Measurements from ENCODE around the gene DOCK9. TPM values are rescaled to one million over a fixed set of nuclear protein-coding genes. Genes with fewer than 3 reads are reported as not detected.

Gene DOCK9
- total RNA-seq, 1 donor from 2014 or later = 21.0 TPM

- Mint-ChIP-seq H3K27ac (no peak overlapping the region), H3K27me3 (ENCODE audit: low read depth) (no peaks in the 10 kb centered on the region), H3K36me3 (peaks cover 7% of the 10 kb centered on the region), H3K4me3 (no peak overlapping the region), H3K9me3 (no peaks in the 10 kb centered on the region), H3K4me1 (peaks cover 7% of the 10 kb centered on the region)
- TF ChIP-seq CTCF (IDR thresholded peaks at IDR 0.05; ENCODE audit: unreplicated experiment) = no peak
- no peak for DNase-seq (ENCODE audit: low spot score in 2 of 2, unreplicated experiment in 2 of 2)
Measured at GRCh38 chr13:98827449-98827848, 150.4 kb downstream of the DOCK9 start.

GRCh38 chr13:98826146-98826545 is 151.7 kb downstream of the DOCK9 start:
- Mint-ChIP-seq H3K4me1 (peaks cover 20% of the 10 kb centered on the region), H3K27ac (no peak overlapping the region), H3K27me3 (ENCODE audit: low read depth) (no peaks in the 10 kb centered on the region), H3K9me3 (no peaks in the 10 kb centered on the region), H3K4me3 (no peak overlapping the region), H3K36me3 (peaks cover 7% of the 10 kb centered on the region)
- DNase-seq (ENCODE audit: low spot score in 2 of 2, unreplicated experiment in 2 of 2) = no peak
- TF ChIP-seq CTCF (IDR thresholded peaks at IDR 0.05; ENCODE audit: unreplicated experiment) = no peak

GRCh38 chr13:98825659-98826058 is 152.2 kb downstream of the DOCK9 start:
- no peak overlapping the region for H3K4me3 Mint-ChIP-seq
- H3K9me3 Mint-ChIP-seq = no peaks in the 10 kb centered on the region
- peaks cover 7% of the 10 kb centered on the region for H3K36me3 Mint-ChIP-seq
- H3K27ac Mint-ChIP-seq = no peak overlapping the region
- no peak for TF ChIP-seq CTCF (IDR thresholded peaks at IDR 0.05; ENCODE audit: unreplicated experiment)
- H3K27me3 Mint-ChIP-seq (ENCODE audit: low read depth) = no peaks in the 10 kb centered on the region
- H3K4me1 Mint-ChIP-seq = peaks cover 20% of the 10 kb centered on the region
- no peak for DNase-seq (ENCODE audit: low spot score in 2 of 2, unreplicated experiment in 2 of 2)

GRCh38 chr13:98824376-98825160 is 153.3 kb downstream of the DOCK9 start:
- Mint-ChIP-seq H3K36me3 (peaks cover 7% of the 10 kb centered on the region), H3K27ac (no peak overlapping the region), H3K27me3 (ENCODE audit: low read depth) (no peaks in the 10 kb centered on the region), H3K4me3 (no peak overlapping the region), H3K9me3 (no peaks in the 10 kb centered on the region), H3K4me1 (peaks cover 20% of the 10 kb centered on the region)
- no peak for DNase-seq (ENCODE audit: low spot score in 2 of 2, unreplicated experiment in 2 of 2)
- no peak for TF ChIP-seq CTCF (IDR thresholded peaks at IDR 0.05; ENCODE audit: unreplicated experiment)

GRCh38 chr13:98823442-98823841 is 154.4 kb downstream of the DOCK9 start:
- peaks cover 20% of the 10 kb centered on the region for H3K4me1 Mint-ChIP-seq
- peaks cover 7% of the 10 kb centered on the region for H3K36me3 Mint-ChIP-seq
- TF ChIP-seq CTCF (IDR thresholded peaks at IDR 0.05; ENCODE audit: unreplicated experiment) = no peak
- no peaks in the 10 kb centered on the region for H3K9me3 Mint-ChIP-seq
- H3K27me3 Mint-ChIP-seq (ENCODE audit: low read depth) = no peaks in the 10 kb centered on the region
- H3K4me3 Mint-ChIP-seq = no peak overlapping the region
- H3K27ac Mint-ChIP-seq = no peak overlapping the region
- DNase-seq (ENCODE audit: low spot score in 2 of 2, unreplicated experiment in 2 of 2) = no peak

Data from mesothelial cell of epicardium (in vitro differentiated cells).